Measurements from ENCODE around the gene SIVA1. TPM values are rescaled to one million over a fixed set of nuclear protein-coding genes. Genes with fewer than 3 reads are reported as not detected.

SIVA1 gene
- polyA plus RNA-seq, 1 experiment = 49.7 TPM

DNA sequence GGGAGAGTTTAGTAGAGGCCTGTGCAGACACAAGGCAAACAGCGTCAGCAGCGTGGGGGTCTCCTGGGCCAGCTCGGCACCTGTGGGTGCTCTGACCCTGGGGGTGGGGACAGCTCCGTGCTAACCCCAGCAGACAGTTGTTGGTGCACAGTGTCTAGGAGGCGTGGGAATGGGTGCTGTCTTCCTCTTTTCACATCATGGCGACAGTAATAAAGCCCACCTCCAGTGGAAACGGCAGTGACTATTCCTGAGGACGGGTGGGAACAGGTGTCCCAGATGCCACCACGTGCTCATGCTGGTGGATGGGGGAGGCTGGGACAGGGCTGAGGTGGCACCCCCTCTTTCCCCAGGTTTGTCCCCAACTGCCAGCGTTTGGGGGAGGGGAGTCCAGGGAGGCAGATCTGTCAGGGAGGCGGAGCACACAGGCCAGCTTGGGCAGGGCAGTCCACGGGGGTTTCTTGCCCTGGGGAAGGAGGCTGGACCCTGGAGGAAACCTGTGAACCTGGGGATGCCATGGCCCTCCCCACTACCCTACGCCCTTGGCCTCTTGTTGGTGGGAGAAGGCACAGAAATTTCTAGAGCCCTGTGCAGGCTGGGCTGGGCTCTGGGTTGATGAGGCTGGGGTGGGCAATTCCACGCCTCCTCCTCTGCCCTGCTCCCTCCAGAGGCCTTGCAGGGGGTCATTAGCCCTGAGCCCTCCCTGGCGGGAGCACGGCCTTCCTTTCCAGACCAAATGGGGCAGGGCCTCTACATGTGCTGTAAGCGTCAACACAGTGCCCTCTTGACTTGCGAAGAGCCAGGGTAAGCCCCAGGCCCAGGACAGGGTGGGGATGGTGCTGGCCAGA, 51.8 kb downstream of the SIVA1 start:
- ChIA-PET CTCF (no interaction called here), POLR2A (interaction anchor here (0.6 kb wide), 1 partner anchor 9 kb away, joined by 4 read pairs; the partner anchor contains the start of gene AKT1)
- H3K27me3 ChIP-seq (ENCODE audit: control insufficient read depth, insufficient read depth, low read length) = no peaks in the 10 kb centered on the region
- TF ChIP-seq, protein P1, sequence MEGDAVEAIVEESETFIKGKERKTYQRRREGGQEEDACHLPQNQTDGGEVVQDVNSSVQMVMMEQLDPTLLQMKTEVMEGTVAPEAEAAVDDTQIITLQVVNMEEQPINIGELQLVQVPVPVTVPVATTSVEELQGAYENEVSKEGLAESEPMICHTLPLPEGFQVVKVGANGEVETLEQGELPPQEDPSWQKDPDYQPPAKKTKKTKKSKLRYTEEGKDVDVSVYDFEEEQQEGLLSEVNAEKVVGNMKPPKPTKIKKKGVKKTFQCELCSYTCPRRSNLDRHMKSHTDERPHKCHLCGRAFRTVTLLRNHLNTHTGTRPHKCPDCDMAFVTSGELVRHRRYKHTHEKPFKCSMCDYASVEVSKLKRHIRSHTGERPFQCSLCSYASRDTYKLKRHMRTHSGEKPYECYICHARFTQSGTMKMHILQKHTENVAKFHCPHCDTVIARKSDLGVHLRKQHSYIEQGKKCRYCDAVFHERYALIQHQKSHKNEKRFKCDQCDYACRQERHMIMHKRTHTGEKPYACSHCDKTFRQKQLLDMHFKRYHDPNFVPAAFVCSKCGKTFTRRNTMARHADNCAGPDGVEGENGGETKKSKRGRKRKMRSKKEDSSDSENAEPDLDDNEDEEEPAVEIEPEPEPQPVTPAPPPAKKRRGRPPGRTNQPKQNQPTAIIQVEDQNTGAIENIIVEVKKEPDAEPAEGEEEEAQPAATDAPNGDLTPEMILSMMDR (IDR thresholded peaks at IDR 0.05; ENCODE audit: low read depth, low read length) = no peak
- no peaks in the 10 kb centered on the region; the same call in 1 of the 2 replicates for H3K9me3 ChIP-seq (ENCODE audit: control insufficient read depth, insufficient read depth, low read length)
- no peak overlapping the region for H3K4me3 ChIP-seq (ENCODE audit: low read depth, low read length)
- H3K27ac ChIP-seq (ENCODE audit: low read depth, low read length) = no peak overlapping the region
- DNase-seq (ENCODE audit: low read depth, low spot score) = no peak

DNA sequence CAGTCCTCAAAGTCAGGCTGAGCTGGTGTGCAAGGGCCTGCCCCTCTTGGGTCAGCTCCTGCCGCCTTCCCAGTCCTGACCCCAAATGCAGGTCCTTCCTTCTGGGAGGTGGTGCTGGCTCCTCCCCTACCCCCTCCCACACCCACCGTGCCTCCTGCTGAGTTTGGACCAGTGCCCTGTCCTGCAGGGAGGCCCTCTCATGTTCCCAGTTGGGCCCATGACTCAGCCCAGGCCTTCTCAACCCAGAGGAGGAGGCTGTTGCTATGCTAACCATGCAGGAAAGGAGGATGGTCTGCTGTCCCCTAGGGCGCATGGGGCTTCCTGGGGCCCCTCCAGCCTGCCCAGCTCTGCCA, 52.4 kb downstream of the SIVA1 start:
- TF ChIP-seq, protein P1 (IDR thresholded peaks at IDR 0.05; ENCODE audit: low read depth, low read length) = no peak
- POLR2A ChIA-PET = no interaction called here
- no peak overlapping the region for H3K27ac ChIP-seq (ENCODE audit: low read depth, low read length)
- no peaks in the 10 kb centered on the region; the same call in 1 of the 2 replicates for H3K9me3 ChIP-seq (ENCODE audit: control insufficient read depth, insufficient read depth, low read length)
- CTCF ChIA-PET = no interaction called here
- no peak overlapping the region for H3K4me3 ChIP-seq (ENCODE audit: low read depth, low read length)
- DNase-seq (ENCODE audit: low read depth, low spot score) = peak; percentile 65
- no peaks in the 10 kb centered on the region for H3K27me3 ChIP-seq (ENCODE audit: control insufficient read depth, insufficient read depth, low read length)

DNA sequence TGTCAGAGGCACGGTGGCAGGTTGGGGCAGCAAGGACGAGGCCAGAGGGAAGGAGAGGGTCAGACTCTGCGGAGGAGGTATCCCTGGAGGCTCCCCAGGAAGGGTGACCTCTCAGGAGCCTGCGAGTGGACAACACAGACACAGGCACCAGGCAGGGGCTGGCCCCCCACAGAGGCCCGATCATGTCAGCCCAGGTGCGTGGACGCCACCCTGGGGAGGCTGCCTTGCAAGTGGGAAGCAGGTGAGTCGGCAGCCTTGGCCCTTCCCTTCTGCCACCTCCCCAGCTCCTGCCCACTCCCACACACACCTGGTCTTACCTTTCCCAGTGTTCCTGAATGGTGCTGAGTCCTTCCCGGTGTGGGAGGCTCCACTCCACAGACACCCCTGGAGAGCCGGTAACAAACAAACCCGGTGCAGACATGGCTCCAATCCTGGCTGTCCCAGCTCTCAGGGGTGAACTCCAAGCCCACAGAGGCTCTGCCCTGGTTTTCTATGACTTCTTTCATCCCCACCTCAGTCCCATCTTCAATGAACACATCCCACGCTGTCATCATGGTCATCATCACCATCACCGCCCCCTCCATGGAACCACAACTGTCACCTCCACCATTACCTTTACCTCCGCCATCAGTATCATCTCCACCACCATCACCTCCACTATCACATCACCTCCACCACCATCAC, 53.1 kb downstream of the SIVA1 start:
- Histone ChIP-seq H3K9me3 (ENCODE audit: control insufficient read depth, insufficient read depth, low read length) (no peaks in the 10 kb centered on the region; the same call in 1 of the 2 replicates), H3K27me3 (ENCODE audit: control insufficient read depth, insufficient read depth, low read length) (no peaks in the 10 kb centered on the region), H3K27ac (ENCODE audit: low read depth, low read length) (peak overlapping the region; percentile 31), H3K4me3 (ENCODE audit: low read depth, low read length) (no peak overlapping the region)
- ChIA-PET POLR2A (no interaction called here), CTCF (no interaction called here)
- no peak for DNase-seq (ENCODE audit: low read depth, low spot score)
- TF ChIP-seq, protein P1 (IDR thresholded peaks at IDR 0.05; ENCODE audit: low read depth, low read length) = no peak

DNA sequence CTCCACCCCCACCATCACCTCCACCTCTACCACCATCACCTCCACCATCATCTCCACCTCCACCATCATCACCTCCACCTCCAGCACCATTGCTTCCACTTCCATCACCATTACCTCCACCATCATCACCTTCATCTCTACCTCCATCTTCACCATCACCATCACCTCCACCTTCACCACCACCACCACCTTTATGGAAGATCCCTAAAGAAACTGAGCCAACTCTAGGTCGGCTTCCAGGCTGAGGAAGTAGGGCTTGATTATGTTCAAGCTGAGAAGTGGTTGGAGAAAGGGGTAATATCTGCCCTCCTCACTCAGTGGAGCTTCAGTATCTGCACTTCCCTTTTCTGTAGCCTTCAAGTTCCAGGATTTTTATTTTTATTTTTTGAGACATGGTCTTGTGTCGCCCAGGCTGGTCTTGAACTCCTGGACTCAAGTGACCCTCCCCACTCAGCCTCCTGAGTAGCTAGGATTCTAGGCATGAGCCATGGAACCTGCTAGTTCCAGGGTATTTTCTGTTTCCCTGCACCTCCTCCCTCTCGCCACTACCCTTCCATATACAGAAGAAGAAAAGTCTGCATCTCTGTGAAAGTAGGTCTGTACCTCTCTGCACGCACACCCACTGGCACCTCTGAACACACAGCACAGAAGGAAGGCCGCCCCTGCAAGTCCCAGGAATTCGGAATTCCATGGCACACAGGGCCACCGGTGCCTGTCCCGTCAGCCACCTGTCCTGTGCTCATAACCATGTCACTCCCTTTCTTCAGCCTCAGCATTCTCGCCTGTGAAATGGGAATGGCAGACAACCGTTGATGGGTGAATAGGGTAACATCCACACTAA, 53.9 kb downstream of the SIVA1 start:
- TF ChIP-seq, protein P1 (IDR thresholded peaks at IDR 0.05; ENCODE audit: low read depth, low read length) = no peak
- no peaks in the 10 kb centered on the region; the same call in 1 of the 2 replicates for H3K9me3 ChIP-seq (ENCODE audit: control insufficient read depth, insufficient read depth, low read length)
- no peaks in the 10 kb centered on the region for H3K27me3 ChIP-seq (ENCODE audit: control insufficient read depth, insufficient read depth, low read length)
- H3K27ac ChIP-seq (ENCODE audit: low read depth, low read length) = no peak overlapping the region
- no peak overlapping the region for H3K4me3 ChIP-seq (ENCODE audit: low read depth, low read length)
- DNase-seq (ENCODE audit: low read depth, low spot score) = no peak
- CTCF ChIA-PET = no interaction called here
- POLR2A ChIA-PET = no interaction called here
